Raji (cell line): ENCODE results near the gene IL24.

Experiments
- POLR2A ChIP-seq: IDR thresholded peaks from 2 replicates; pipeline ENCODE4 v1.6.1; 2011; ENCODE audit warnings: low read depth, low read length, control low read depth; ENCODE audit not compliant: insufficient read depth

IL24 gene

DNA sequence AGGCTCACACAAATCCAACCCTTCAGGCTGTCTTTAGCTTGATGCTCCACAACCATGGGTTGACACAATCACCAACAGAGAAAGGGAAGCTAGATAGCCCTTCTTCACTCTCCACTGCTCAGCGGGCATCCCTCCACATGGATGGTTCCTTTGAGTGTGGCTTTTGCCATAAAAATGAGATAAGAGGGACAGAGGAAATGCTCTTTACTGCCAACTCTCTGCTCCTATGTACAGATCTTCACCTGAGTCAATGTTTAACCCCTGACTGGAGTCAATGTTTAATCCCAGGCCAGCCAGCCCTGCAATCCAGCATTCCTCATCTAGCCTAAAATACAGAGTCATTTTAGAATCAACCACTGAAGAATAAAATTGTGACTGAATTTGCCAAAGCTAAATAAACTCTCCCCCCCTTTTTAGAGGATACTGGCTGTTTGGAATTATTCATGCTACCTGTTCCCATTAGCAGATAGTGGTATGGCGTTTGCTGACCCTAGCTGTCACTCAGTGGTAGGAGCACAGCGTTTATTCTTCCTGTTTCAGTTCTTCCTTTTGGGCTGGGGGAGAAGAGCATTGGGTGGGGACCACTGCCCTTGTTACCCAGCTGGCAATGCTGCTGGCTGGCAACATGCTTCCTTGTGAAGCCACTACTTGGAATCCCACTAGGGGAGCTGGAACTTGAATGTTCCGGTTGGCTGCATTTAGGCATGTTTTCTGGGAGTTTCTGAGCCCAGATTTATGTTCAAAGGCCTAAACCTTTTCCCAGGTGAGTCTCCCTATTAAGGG, 54.3 kb downstream of the IL24 start:
- no peak for TF ChIP-seq POLR2A

DNA sequence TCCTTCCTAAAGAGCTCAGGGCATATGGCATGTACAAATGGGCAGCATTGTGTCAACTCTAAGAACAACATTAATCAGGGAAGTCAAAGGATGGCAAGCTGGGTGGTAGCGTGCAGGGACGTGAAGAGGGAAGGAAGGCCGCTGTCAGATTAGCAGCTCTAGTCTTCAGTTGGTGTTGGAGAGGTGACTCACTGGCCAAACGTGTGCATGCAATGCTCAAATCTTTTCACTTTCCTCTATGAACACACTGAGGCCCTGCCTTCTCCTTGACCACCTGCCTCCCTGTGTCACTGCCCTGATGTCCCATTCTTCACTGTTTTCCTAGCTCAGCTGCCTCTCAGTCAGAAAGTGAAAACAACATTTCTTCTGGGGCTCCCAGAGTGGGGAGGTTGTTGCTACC, 54.9 kb downstream of the IL24 start:
- TF ChIP-seq POLR2A, result no peak

DNA sequence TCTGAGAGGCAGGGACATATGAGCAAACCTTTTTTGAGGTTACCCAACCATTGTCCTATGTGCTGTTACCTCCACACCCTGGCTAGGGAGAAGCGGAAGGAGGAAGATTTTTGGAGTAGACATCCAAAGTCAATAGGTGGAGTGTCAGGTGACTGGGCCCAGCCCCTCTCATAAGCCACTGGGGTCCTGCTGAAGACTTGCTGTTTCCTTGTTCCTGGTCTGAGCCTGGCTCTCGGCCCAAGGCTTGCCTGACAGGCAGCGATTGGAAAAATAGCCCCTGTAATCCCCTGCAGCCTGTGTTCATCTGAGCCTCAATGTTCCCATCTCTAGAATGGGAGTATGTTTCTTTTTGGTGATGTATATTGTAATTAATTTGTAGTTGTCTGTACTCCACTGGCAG, 55.9 kb downstream of the IL24 start:
- TF ChIP-seq POLR2A, result no peak

DNA sequence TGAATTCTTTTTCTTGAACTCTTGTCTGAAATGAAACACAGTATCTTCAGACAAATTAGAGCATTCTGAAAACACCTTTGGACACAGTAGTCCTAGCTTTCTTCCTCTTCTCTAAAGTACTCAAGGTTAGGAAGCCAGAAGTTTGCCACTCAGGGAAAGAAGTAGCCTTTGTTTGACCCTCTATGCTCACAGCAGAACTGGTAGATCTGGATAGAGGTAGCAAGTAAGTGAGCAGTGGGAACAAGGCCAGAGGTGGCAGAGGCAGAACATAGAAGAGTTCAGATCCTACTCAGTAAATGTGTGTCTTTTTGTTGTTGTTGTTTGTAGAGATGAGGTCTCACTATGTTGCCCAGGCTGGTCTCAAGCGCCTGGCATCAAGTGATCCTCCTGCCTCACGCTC, 56.4 kb downstream of the IL24 start:
- TF ChIP-seq POLR2A, result no peak
